Fibroblast of lung (primary cell): ENCODE data around the gene ZNF407.

Source experiments
- CTCF ChIP-seq, 2 donors: IDR thresholded peaks in 1 of 2; conservative IDR thresholded peaks in 1 of 2; 1 replicate in 1 of 2; 2 replicates in 1 of 2; pipeline ENCODE4 v1.5.1; 2011 to 2012; ENCODE audit warnings: low read length in 2 of 2, control low read depth in 1 of 2, inconsistent platforms in 1 of 2, low read depth in 1 of 2, mild to moderate bottlenecking in 1 of 2
- EZH2 ChIP-seq: IDR thresholded peaks from 2 replicates; pipeline ENCODE4 v1.5.1; 2012; ENCODE audit warnings: low read length, control low read depth, mild to moderate bottlenecking; ENCODE audit errors: missing control alignments

- TF ChIP-seq CTCF (conservative IDR thresholded peaks at IDR 0.05 in 1 of 2, IDR thresholded peaks at IDR 0.05 in 1 of 2; ENCODE audit: low read depth in 1 of 2, low read length in 2 of 2) (no peak), EZH2 (no peak)
Observed at GRCh38 chr18:74902147-74902455, 304.4 kb downstream of the ZNF407 start.
